C4-2B (cell line): ENCODE results near the gene DPH7.

Experiments used
- ZFX ChIP-seq: fragments of 450-650 bp; IDR thresholded peaks from 2 replicates; pipeline ENCODE4 v1.6.1; 2017
- TF ChIP-seq, protein P1 (sequence below): fragments of 450-650 bp; conservative IDR thresholded peaks from 2 replicates; pipeline ENCODE4 v1.5.1; 2017; ENCODE audit warnings: mild to moderate bottlenecking

DNA sequence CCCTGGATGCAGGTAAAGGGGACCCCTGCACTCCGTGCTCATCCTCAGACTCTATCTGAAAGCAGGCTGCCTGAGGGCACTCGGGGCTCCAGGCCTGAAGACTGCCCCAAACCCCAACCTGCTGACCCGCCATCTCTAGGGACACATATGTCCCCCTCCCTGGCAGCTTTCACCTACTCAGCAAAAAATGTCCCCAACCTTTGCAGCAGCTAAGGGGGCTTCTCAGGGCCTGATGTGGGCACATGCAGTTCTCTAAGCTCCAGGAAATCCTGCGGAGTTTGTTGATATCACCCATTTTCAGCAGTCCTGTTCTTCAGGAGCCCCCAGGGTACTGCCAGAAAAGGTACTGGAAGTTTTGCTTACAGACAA, 2.2 kb upstream of the DPH7 start:
- TF ChIP-seq, protein P1, sequence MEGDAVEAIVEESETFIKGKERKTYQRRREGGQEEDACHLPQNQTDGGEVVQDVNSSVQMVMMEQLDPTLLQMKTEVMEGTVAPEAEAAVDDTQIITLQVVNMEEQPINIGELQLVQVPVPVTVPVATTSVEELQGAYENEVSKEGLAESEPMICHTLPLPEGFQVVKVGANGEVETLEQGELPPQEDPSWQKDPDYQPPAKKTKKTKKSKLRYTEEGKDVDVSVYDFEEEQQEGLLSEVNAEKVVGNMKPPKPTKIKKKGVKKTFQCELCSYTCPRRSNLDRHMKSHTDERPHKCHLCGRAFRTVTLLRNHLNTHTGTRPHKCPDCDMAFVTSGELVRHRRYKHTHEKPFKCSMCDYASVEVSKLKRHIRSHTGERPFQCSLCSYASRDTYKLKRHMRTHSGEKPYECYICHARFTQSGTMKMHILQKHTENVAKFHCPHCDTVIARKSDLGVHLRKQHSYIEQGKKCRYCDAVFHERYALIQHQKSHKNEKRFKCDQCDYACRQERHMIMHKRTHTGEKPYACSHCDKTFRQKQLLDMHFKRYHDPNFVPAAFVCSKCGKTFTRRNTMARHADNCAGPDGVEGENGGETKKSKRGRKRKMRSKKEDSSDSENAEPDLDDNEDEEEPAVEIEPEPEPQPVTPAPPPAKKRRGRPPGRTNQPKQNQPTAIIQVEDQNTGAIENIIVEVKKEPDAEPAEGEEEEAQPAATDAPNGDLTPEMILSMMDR, result no peak
- no peak for TF ChIP-seq ZFX
